ENCODE measurements around the gene BLVRB. TPM values are rescaled to one million over a fixed set of nuclear protein-coding genes. Genes with fewer than 3 reads are reported as not detected.

The BLVRB gene
- total RNA-seq (1,000 to 10,000 TPM in 1 of 2 donors, 100 to 1,000 TPM in 1; 132 to 1,243 TPM), polyA plus RNA-seq (100 to 1,000 TPM; 192 to 312 TPM)

- H3K27ac ChIP-seq (ENCODE audit: low read depth in 1 of 2, low read length in 2 of 2): peak within 1 kb of the TSS; percentile 92 to 96
- no peaks in the 10 kb centered on the region for H3K27me3 ChIP-seq (ENCODE audit: control insufficient read depth in 4 of 4, insufficient read depth in 4 of 4, low read length in 3 of 4)
- H3K4me3 ChIP-seq (ENCODE audit: low read depth in 1 of 3, low read length in 3 of 3): peak within 1 kb of the TSS; percentile 65 to 75 (median 73)
- DNase-seq (ENCODE audit: low spot score): peak; percentile 100
- H3K9ac ChIP-seq (ENCODE audit: low read depth in 1 of 2, low read length in 2 of 2): peak within 1 kb of the TSS; percentile 51 to 68
- H3K36me3 ChIP-seq (ENCODE audit: control insufficient read depth in 4 of 4, insufficient read depth in 3 of 4, low read depth in 1 of 4, low read length in 3 of 4): no peaks in the 10 kb centered on the region
- under 1% methylated on average over 54 of the region's 54 CpGs for WGBS
- H3K9me3 ChIP-seq (ENCODE audit: control insufficient read depth in 4 of 4, low read length in 3 of 4): no peaks in the 10 kb centered on the region
- TF ChIP-seq EGR1 (IDR thresholded peaks at IDR 0.05; ENCODE audit: low read depth in 2 of 2): peak in 1 of 2 donors; percentile 45
- TF ChIP-seq FOXA1 (IDR thresholded peaks at IDR 0.05): no peak
- peak; percentile 95 for TF ChIP-seq ZBTB33 (IDR thresholded peaks at IDR 0.05)
- TF ChIP-seq TAF1 (conservative IDR thresholded peaks at IDR 0.05): no peak
- no peak for TF ChIP-seq ATF3 (IDR thresholded peaks at IDR 0.05)
- TF ChIP-seq HNF4G (IDR thresholded peaks at IDR 0.05): no peak
- no peak for TF ChIP-seq GABPA (IDR thresholded peaks at IDR 0.05 in 1 of 2, conservative IDR thresholded peaks at IDR 0.05 in 1 of 2)
- peak; percentile 72 for TF ChIP-seq REST (IDR thresholded peaks at IDR 0.05)
- peak in 1 of 2 donors; percentile 52 for TF ChIP-seq RXRA (IDR thresholded peaks at IDR 0.05)
- peak; percentile 81 for TF ChIP-seq YY1 (IDR thresholded peaks at IDR 0.05)
- TF ChIP-seq JUND (IDR thresholded peaks at IDR 0.05): peak in 1 of 2 donors; percentile 40
- no peak for TF ChIP-seq CTCF (IDR thresholded peaks at IDR 0.05; ENCODE audit: low read depth, low read length, missing input control)
- no peak for TF ChIP-seq NR2F2 (IDR thresholded peaks at IDR 0.05)
- peak; percentile 3 to 37 for TF ChIP-seq HNF4A (conservative IDR thresholded peaks at IDR 0.05)
- TF ChIP-seq FOXA2 (IDR thresholded peaks at IDR 0.05): no peak
- peak; percentile 59 for TF ChIP-seq MAX (IDR thresholded peaks at IDR 0.05)
- peak; percentile 93 for TF ChIP-seq SP1 (IDR thresholded peaks at IDR 0.05)
- TF ChIP-seq RAD21 (IDR thresholded peaks at IDR 0.05): peak; percentile 16 to 43
- peaks cover 5 to 51% (median 36%) of the 10 kb centered on the region in 4 donors for H3K4me1 ChIP-seq (ENCODE audit: control insufficient read depth in 4 of 4, insufficient read depth in 4 of 4, low read length in 3 of 4)
These were observed at the start of gene BLVRB for GRCh38 chr19:40465557-40466218. Gene BLVRB, minus strand, starts transcription at chr19:40465745. Its CDS starts 57 bp downstream, at chr19:40465688.

Data from liver (tissue), 9 donors.